Right lobe of liver (tissue), 4 donors: Measurements from ENCODE around the gene SETD5.

Experiments used
- CTCF ChIP-seq, 4 donors: fragments of 200-600 bp in 3 of 4; fragments of 450-650 bp in 1 of 4; IDR thresholded peaks; one replicate each; pipeline versions ENCODE4 v1.5.1 to v1.8.0; 2016 to 2022; ENCODE audit warnings: antibody characterized with exemption in 4 of 4, mild to moderate bottlenecking in 2 of 4
- POLR2A ChIP-seq: fragments of 450-650 bp; IDR thresholded peaks from one replicate; pipeline ENCODE4 v1.6.1; 2017; ENCODE audit warnings: antibody characterized with exemption, mild to moderate bottlenecking
- donor health status: DM: no; HTN: no; CAD: no.
- donor health status: DM: no; HTN: no; CAD: no.
- donor health status: DM: no; HTN: yes; CAD: no.

GRCh38 chr3:9499455-9500107 lies 102.2 kb downstream of the SETD5 start:
- TF ChIP-seq CTCF (IDR thresholded peaks at IDR 0.05) (no peak), POLR2A (no peak)
